NCI-H2227 treated with DMSO at 0.1 percent for 48 hours (cell line): ENCODE results near the gene PEMT.

Source experiments
- DNase-seq: peaks from one replicate; lab custom pipeline; 2025; lab: John Stamatoyannopoulos, UW

PEMT gene

DNA sequence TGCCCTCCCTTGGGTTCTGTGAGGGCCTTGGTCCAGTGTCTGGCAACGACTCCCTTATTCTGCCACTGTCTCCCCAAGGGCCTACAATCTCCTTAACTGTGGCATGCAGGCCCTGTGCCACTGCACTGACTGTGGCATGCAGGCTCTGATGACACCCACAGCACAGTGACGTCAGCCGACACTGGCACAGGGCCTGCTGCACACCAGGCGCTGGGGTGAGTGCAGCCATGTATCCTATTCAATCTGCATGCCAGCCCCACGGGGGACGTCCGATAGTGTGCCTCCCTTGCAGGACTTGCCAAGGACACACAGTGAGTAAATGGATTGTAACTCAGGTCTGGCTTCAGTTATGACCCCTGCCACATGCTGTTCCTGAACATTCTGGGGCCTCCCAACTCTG, 55.6 kb downstream of the PEMT start:
- DNase-seq: no peak

DNA sequence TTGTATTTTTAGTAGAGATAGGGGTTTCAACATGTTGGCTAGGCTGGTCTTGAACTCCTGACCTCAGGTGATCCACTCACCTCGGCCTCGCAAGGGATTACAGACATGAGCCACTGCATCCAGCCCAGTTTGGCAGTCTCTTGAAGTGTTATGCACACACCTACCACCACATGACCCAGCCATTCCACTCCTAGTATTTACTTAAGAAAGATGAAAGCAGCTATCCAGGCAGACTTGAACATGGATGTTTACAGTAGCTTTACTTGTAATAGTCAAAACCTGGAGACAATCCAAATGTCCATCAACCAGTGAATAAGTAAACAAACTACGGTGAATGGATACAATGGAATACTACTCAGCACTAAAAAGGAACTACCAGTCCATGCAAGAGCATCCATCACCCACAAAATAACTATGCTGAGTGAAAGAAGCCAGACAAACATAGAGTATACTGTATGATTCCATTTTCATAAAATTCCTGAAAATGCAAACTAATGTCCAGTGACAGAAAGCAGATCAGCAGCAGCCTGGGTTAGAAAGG, 57.5 kb downstream of the PEMT start:
- no peak for DNase-seq

DNA sequence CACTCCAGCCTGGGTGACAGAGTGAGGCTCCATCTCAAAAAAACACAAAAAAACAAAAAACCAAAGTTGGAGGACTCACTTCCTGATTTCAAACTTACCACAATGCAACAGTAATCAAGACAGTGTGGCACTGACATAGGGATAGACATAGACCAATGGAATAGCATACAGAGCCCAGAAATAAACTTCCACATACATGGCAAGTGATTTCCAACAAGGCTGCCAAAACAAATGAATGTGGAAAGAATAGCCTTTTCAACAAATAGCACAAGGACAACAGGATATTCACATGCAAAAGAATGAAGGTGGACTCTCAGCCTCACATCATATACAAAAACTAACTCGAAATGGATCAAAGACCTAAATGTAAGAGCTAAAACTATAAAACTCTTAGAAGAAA, 58.5 kb downstream of the PEMT start:
- DNase-seq: no peak

DNA sequence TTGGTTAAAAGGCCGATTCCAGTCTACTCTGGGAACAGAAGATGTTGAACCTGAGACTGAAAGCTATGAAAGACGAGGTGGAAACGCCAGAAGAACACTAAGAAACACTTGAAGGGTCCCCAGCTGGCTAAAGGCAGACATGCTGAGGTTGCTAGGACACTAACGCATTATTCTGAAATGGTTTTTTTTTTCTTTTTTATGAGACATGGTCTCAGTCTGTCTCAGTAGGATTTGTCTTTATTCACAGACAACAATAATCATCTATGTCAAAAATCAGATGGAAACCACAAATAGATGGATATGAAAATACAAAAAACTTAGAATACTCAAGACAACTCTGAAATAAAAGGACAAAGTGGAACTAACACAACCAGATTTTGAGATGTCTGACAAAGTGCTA, 60.4 kb downstream of the PEMT start:
- peak; percentile 30 for DNase-seq

DNA sequence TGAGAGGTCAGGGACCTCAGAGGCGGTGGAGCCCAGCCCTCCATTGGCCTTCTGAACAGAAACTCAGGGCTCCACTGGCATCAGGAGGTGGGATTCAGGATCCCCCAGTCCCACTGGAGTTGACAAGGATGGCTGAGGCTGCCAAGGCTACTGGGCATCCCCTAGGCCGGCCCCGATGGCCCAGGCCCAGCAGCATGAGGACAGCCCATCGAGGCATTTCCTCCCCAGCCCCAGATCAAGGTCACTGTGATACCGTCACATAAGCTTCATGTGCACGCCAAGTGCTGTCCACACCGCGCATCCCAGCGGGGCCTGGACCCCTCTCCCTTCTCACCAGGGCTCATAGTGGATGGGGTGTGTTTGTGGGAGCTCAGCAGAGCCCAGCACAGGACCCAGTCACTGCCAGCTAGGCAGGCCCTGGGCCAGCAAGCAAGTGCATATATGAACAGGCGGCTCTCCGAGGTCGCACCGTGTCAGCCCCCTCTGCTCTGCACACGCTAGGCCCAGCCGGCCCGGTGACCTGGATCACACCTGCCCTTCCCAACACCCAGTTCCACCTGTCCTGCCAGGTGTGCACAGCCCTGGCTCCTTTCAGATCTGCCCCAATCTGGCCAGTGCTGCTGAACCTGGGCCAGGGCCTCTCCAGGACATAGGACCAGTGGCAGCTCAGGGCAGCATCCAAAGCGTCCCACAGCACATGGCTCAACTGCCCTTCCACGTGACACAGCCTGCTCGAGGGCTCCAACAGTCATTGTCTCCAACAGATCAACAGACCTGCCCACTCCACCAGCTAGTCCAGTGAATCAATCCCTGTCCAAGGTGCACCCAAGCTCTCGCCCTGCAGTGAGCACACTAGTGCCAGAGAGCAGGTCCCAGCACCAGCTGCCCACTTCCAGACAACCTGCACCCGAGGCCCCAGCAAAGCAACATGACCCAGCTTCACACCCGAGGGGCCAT, 62.5 kb downstream of the PEMT start:
- no peak for DNase-seq

DNA sequence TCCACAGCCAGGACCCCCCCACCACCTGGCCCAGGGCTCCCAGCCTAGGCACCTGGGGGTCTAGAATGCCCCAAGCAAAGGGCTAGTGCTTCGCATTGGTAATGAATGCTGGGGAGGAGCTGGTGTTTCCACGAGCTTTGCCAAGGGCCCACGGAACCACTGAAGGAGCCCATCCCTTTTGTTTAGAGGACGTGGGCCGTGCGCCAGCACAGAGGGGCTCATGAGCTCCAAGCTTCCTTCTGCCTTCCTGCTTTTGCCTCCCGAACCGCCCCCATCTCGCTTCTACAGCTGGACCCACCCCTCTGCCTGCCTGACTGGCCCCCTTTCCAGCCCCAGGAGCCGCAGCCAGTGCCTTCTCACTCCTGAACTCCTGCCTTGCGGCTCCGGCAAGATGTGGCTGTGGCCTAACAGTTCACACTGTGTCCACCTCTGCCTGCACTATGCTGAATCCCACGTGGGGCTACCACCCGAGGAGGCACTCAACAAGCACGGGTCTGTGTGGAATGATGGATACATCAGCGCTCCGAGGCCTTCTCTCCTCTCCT, 63.5 kb downstream of the PEMT start:
- no peak for DNase-seq

DNA sequence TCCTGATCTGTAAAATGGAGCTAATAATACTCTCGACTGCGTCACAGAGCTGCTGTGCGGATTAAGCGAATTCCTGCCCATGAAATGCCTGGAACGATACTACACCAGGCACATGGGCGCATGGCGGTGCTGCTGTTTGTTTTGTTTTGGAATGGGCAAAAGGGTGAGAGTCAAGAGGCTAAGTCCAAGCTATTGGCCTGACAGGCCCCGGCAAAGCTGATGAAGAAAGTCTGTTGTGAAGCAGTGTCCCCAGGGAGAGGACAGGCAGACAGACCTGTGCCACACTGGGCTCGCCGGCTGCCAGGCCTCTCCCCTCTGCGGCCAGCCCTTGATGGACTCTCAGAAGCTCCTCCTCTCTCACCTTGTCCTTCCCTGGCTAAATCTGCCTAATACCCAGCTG, 64.0 kb downstream of the PEMT start:
- no peak for DNase-seq

DNA sequence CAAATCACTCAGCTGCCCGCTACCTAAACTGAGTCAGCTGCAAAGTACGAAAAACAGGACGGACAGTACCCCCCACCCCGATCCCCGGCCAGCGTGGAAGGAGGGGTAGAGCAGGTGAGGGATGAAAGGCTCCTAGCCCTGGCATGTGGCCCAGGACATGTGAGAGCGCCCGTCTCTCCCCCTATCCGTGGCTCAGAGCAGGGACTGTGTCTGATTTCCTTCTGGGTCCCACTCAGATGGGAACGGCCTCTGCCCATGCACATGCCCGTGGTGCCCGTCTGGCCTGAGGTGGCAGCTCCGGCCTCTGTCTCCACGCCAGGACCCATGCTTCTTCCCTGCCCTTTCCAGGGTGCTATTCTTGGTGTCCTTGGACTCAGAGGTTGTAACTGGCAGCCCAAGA, 65.1 kb downstream of the PEMT start:
- no peak for DNase-seq

DNA sequence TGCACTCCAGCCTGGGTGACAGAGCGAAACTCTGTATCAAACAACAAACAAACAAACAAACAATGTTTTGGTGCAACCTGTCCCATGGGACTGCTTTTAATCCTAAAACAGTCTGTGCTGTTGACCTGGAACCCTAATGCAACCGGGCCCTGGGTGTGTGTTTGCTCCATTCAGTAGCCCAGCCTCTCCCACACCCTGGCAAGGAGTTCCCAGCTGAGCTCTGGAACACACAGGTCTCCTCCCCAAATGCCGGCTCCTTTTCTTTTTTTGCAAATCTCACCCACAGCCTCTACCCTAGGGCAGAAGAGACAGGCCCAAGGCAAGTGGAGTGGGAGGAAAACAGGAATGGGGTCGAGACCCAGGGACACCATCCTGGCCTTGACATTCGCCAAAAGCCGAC, 65.6 kb downstream of the PEMT start:
- DNase-seq: no peak

DNA sequence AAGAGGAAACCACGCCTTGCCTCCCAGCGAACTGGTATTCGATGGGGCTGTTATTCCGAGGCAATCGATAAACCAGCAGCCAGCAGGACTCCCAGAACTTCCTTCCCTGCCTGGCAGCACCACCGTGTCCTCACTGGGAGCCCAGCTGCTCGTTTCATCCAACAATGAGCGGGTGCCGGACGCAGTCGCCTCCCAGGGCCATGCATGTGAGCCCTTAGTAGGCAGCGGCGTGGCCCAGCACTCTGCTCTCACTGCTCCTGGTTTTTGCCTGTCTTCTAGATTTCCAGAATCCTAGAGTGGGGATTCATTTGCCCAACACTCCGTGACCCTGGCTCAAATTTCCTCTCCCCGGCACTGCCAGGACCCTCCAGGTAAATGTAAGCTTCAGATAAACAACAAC, 66.2 kb downstream of the PEMT start:
- DNase-seq: no peak

DNA sequence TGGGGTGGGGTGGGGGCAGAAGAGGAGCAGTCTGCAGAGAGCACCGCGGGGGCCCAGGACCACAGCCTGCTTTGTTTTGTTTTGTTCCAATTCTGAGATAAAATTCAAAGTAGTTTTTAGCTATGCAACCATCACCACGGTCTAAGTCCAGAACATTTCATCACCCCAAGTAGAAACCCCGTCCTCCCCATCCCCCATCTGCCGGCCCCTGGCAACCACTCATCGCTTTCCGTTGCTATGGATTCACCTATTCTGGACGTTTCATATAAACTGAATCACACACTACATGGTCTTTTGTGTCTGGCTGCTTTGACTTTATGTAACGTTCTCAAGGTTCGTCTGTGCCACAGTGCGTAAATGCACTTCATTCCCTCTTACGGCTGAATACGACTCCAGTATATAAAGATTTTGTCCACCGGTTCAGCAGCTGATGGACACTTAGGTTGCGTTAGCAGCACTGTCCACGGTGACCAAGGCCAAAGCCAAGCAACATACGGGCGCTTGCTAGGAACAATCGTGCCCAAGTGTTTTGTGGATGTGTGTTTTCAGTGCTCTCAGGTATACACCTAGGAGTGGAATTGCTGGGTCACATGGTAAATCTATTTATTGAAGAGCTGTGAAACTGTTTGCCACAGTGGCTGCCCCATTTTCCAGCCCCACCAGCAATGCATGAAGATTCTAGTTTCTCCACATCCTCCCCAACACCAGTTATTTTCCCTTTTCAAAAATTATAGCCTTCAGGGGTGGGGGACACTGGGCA, 67.6 kb downstream of the PEMT start:
- DNase-seq: no peak

DNA sequence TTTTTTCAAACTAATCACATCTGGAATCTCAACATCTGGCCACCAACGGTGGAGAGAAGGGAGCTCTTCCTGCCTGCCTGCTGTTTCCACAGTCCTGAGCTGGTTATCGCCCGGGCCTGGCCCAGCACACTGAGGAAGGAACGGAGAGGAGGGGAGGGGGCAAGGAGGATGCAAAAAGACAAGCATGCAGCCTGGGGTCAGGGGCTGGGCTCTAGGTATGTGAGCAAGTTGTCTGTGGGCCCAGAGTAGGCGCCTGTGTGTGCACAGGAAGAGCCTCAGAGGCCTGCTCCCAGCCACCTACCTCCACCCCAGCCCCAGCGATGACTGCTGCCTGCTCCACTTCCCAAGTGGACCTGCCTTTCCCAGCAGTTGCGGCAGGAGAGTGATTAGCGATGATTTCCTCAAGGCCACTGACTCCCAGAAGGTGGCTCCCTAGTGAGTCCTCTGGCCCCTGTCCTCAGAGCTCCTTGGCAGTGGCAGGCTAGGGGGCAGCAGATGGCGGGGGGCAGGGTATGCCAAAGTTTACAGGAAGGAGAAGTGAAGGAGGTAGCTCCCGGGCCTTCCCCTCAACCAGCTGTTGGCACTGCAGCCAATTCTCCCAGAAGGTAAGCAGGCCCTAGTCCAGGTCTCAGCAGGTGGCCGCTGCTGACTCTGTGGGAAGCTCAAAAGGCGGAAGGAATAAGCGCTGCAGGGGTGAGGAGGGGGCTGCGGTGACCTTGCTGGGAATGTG, 68.3 kb downstream of the PEMT start:
- DNase-seq: no peak

DNA sequence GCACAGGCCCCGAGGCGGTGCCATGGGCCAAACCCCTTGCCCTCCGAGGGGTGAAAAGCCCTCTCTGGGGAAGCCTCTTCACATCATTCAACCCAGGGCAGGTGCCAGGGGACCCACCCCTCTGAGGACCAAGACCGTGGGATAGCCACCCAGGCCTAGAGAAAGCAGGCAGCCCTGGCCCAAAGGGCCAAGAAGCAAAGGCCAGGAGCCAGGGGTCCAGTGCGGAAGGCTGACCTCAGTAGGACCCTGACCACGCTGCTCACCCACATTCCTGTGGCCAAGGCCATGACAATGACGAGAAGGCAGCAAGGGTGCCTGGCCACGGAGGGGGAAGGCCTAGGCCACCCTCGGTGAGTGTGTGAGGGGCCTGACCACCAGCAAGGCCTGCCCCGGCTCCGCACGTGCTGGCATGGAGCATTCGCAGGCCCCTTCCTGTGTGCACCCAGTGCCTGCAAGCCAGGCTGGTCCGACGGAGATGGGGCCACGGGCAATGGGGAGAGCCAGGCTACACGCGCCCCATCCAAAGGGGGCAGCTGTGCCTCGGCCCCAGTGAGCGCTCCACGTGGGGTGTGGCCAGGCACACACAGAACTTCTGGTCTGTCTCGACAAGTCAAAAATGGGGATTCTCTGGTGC, 70.8 kb downstream of the PEMT start:
- no peak for DNase-seq

DNA sequence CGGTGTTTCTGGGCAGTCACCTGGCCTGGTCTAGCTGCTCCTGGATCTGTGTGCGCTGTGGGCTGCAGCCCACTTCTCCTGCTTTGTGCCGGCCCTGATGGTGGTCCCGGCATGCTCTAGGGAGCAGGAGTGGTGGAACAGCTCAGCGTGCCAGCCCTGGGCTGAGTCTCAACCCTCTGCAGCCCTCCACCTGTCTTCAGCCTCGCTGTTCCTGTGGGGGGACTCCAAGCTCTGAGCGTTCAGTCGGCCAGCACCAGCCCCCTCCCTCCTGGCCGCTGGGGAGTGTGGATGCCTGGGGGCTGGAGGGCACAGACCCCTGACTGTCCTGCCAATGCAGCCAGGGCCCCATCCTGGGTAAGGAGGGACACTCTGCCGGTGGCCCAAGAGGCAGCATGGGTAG, 71.6 kb downstream of the PEMT start:
- DNase-seq: no peak

DNA sequence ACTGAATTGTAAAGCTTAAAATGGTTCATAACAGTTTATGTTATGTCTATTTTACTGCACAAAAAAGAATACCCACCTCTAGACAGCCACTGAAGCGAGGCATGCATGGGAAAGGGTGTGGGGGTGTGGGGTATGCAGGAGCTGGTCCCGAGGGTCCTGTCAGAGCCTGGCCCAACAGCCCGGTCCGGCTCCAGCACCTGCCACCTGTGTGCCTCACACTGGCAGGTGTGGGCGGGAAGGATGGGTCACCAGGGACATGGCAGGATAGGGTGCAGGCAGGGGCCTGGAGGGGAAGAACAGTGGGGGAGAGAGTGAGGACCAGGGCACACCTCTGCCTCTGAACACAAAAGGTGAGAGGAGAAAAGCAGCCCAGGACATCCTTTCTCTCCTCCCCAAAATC, 72.6 kb downstream of the PEMT start:
- DNase-seq: no peak

DNA sequence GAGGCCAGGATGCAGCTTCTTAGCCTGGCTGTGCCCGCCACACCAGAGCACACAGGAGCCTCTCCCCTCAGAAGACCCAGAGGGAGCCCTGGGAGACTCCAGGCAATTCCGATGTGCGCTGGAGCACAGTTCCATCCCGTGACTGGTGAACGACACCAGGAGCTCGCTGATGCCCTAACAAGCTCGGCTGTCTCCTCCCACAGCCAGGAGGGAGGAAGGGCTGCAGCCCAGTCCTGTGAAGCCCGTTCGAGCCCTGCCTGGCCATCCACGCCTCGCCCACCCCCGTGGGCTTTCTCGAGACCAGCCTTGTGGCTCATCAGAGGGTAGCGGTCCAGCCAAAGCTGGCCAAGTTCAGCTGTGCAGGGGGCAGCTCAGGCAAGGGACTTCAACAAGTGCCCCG, 73.5 kb downstream of the PEMT start:
- no peak for DNase-seq

DNA sequence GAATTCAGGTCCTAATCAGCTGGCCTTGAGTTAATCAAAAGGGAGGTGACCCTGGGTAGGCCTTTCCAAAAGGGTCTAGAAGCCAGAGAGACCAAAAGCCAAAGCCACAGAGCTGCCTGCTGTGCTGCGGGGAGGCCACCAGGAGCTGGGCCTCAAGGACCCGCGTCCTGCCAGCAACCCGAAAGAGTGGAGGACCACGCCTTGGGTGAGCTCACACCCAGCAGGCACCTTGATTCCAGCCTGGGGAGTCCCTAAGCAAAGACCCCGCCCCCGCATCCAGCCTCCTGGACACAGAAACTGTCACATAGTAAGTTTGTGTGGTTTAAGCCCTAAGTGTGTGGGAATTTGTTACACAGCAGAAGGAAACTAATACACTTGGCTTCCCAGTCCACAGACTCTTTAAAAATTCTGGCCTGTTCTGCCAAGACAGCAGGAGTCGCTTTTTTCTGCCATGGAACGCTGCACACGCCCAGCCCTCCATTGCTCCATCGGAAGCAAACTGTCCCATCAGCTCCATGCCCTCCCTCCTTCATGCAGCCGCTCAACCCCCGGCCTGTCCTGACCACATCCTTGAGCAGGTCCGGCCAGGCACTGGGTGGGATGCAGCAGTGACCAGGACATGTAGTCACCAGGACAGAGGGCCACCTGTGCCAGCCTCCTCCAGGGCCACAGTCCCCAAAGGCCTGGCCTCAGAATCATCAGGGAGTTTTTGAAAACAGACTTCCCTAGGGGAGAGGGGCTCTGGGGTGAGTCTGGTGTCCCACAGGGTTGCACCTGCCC, 74.4 kb downstream of the PEMT start:
- DNase-seq: no peak

DNA sequence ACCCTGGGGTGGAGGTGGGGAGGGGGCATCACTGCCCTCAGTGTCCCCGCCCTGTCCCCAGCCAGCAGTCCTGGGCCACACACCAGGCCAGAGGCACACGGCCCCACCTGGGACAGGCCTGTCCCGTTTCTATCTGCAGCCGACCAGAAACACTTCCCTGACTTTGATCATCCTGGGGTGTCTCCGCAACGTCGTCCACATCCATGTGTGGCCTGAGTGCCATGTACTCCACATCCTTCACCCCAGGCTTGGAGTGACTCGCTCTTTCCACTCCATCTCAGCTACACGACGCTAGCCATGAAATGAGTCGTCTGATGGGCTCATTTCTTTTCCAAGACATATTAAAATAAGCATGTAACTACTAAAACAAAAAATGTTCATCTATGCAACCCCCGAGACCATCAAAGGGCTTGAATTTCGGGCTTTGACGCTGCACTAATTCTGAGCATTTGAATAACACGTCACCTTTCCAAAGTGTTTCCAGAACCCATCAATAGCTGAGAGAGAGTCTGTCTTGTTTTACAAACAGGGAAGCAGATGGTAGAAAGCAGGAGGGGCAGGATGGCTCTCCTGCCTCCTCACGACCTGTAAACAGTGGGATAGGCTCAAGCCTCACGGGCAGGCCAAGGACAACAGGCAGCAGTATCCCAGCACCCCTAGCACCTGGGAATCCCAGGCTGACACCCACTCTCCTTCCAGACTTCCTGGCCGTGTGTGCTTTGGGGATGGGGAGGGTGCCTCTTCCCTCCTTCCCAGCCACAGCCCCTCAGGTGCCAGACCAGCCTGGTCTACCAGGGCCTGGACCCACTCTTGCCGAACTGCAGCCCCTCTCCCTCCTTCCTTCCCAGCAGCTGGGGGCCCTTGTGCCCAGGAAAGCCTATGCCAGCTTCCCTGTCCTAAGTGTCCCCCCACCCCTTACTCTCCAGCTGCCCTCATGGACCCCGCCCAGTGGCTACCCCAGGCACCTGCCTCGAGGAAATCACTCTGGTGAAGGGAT, 75.3 kb downstream of the PEMT start:
- no peak for DNase-seq
